PC-3 (cell line): ENCODE results near the gene CAP2.

Experiments
- EZH2 ChIP-seq: fragments of 300-600 bp; sonication (generic); IDR thresholded peaks from one replicate; pipeline ENCODE4 v1.6.1; 2017; ENCODE audit warnings: antibody characterized with exemption, mild to moderate bottlenecking, low read length; ENCODE audit not compliant: unreplicated experiment
- TF ChIP-seq, protein P1 (sequence below): fragments of 300-600 bp; sonication (generic); conservative IDR thresholded peaks from 2 replicates; pipeline ENCODE4 v1.5.1; 2017; ENCODE audit warnings: antibody characterized with exemption, low read depth, mild to moderate bottlenecking, low read length

DNA sequence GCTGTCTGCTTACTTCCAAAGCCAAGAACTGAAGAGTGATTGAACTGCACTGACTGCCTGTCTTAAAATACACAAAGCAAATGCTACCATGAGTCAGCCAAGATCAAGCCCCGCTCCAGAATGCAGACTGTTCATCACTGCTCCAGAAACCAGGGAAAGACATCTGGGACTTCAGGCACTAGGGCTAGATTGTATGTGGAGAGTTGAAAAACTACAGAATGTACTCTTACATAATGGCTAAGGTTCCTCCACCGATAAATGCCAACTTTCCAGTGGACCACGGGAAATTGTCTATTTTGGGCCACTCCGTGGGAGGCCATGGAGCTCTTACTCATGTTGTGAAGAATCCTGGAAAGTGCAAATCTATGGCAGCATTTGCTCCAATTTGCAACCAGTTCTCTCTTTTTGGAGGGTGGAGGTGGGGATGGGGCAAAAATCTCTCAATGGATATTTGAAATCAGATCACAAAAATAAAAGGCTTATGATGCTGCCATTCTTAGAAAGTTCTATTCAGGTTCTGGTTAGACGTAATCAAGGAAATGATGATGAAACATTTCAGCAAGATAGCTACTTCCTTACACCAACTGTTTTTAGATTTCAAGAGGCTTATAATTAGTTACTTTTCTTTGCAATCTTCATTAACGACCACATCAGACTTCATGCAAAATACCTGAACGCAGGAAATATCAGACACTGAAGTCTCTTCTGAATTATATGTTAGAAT lies 11.8 kb upstream of the CAP2 start:
- TF ChIP-seq, protein P1, sequence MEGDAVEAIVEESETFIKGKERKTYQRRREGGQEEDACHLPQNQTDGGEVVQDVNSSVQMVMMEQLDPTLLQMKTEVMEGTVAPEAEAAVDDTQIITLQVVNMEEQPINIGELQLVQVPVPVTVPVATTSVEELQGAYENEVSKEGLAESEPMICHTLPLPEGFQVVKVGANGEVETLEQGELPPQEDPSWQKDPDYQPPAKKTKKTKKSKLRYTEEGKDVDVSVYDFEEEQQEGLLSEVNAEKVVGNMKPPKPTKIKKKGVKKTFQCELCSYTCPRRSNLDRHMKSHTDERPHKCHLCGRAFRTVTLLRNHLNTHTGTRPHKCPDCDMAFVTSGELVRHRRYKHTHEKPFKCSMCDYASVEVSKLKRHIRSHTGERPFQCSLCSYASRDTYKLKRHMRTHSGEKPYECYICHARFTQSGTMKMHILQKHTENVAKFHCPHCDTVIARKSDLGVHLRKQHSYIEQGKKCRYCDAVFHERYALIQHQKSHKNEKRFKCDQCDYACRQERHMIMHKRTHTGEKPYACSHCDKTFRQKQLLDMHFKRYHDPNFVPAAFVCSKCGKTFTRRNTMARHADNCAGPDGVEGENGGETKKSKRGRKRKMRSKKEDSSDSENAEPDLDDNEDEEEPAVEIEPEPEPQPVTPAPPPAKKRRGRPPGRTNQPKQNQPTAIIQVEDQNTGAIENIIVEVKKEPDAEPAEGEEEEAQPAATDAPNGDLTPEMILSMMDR = no peak
- TF ChIP-seq EZH2 = no peak
